Measurements from ENCODE around the gene SCRN1. TPM values are rescaled to one million over a fixed set of nuclear protein-coding genes. Genes with fewer than 3 reads are reported as not detected.

Gene SCRN1
- total and polyA plus RNA-seq, 5 donors, result 10.1 to 30.9 (median 29.0) TPM

GRCh38 chr7:29980151-29980550, 9.4 kb downstream of the SCRN1 start:
- intact Hi-C loops (cut with DNase I), result no loop called here
- Histone ChIP-seq H3K27ac (ENCODE audit: low read length) (no peak overlapping the region), H3K27me3 (ENCODE audit: control insufficient read depth, insufficient read depth) (no peaks in the 10 kb centered on the region), H3K4me1 (ENCODE audit: control insufficient read depth, insufficient read depth, low read length) (no peaks in the 10 kb centered on the region), H3K9me3 (ENCODE audit: control insufficient read depth, low read length) (no peaks in the 10 kb centered on the region), H3K4me3 (ENCODE audit: low read length) (no peak overlapping the region)
- ATAC-seq, result no peak
- no peak for DNase-seq

DNA sequence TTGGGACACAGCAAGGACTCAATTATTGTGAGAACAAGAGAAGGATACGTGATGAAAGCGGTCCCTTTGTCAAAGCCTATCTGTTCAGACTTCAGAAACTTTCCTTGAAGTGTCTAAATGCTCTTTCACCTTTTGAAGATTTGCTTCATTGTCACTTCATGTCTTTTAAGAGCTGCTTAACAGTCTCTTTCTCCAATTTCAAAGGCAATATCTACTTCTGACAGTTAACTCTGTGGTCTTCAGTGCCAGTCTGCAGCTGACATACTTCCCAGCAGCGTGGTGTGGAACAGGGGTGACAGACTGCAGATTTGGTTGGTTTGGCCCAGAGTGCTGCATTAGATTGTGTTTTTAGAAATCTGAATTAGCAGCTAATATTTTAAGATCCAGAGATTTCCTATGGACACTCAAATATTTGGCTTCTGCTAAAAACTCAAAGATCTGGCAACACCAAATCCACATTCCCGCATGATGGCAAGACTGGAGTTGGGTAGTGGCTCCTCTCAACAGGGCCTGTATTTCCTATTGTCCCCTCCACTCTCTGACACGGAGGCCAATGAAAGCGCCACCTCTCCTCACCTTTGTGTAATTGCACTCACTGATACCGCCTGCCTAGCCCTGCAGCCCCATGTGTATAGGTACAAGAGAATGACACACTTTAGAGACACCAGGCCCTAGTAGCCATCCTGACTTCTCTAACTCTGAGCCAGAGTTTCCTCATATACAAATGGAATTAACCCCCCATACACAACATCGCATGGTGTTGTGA, 11.5 kb downstream of the SCRN1 start:
- no peaks in the 10 kb centered on the region for H3K4me1 ChIP-seq (ENCODE audit: control insufficient read depth, insufficient read depth, low read length)
- WGBS, result 89% methylated on average over 8 of the region's 8 CpGs
- H3K4me3 ChIP-seq (ENCODE audit: low read length), result no peak overlapping the region
- no peak for DNase-seq
- H3K27ac ChIP-seq (ENCODE audit: low read length), result no peak overlapping the region
- ATAC-seq, result no peak
- intact Hi-C loops (cut with DNase I), result no loop called here
- H3K9me3 ChIP-seq (ENCODE audit: control insufficient read depth, low read length), result no peaks in the 10 kb centered on the region
- H3K27me3 ChIP-seq (ENCODE audit: control insufficient read depth, insufficient read depth), result no peaks in the 10 kb centered on the region

DNA sequence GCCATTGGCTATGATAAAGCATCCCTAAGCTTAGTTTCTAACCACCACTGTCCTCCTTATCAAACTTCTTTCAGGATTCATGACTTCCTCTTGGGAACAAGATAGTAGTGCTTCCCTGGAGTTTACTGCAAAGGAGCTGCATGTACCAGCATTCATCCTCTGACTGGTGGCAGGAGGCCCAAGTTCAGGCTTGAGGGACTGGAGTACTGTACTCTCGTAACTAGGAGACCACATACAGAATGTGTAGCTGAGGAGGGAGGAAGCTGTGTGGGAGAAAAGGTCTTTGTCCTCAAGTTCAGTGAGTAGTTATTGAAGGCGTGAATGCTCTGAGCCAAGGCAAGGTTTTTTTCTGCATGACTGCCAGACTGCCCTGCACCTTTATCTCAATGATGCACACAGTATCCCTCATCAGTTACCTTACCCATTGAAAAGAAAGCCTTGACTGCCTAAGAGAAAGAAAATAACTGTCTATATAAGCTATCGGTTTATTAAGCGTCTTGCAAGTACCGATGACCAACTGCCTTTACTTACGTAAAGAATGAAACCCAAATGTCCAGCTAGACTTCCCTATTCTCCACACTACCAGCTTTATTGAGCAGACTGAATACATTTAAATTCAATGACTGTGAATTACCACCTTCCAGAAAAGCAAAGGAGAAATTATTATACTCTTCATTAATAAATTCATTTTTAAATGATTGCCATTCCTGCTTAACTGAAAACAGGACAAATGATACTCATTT, 12.8 kb downstream of the SCRN1 start:
- WGBS, result 66% methylated on average over 6 of the region's 6 CpGs
- Histone ChIP-seq H3K27ac (ENCODE audit: low read length) (peak overlapping the region; percentile 51), H3K4me1 (ENCODE audit: control insufficient read depth, insufficient read depth, low read length) (no peaks in the 10 kb centered on the region), H3K4me3 (ENCODE audit: low read length) (no peak overlapping the region), H3K27me3 (ENCODE audit: control insufficient read depth, insufficient read depth) (no peaks in the 10 kb centered on the region), H3K9me3 (ENCODE audit: control insufficient read depth, low read length) (no peaks in the 10 kb centered on the region)
- peak in 1 of 2 donors; percentile 86 for ATAC-seq
- DNase-seq, result peak in 2 of 3 donors; percentile 22 to 77
- intact Hi-C loops (cut with DNase I), result no loop called here

- DNase-seq (no peak), ATAC-seq (peak in 1 of 2 donors; percentile 62)
- intact Hi-C loops (cut with DNase I), result no loop called here
- no peaks in the 10 kb centered on the region for H3K27me3 ChIP-seq (ENCODE audit: control insufficient read depth, insufficient read depth)
- 66% methylated on average over 4 of the region's 4 CpGs for WGBS
- peak overlapping the region; percentile 51 for H3K27ac ChIP-seq (ENCODE audit: low read length)
- no peaks in the 10 kb centered on the region for H3K4me1 ChIP-seq (ENCODE audit: control insufficient read depth, insufficient read depth, low read length)
- no peaks in the 10 kb centered on the region for H3K9me3 ChIP-seq (ENCODE audit: control insufficient read depth, low read length)
- peak overlapping the region; percentile 5 for H3K4me3 ChIP-seq (ENCODE audit: low read length)
Measured at GRCh38 chr7:29976266-29976665, 13.3 kb downstream of the SCRN1 start.

DNA sequence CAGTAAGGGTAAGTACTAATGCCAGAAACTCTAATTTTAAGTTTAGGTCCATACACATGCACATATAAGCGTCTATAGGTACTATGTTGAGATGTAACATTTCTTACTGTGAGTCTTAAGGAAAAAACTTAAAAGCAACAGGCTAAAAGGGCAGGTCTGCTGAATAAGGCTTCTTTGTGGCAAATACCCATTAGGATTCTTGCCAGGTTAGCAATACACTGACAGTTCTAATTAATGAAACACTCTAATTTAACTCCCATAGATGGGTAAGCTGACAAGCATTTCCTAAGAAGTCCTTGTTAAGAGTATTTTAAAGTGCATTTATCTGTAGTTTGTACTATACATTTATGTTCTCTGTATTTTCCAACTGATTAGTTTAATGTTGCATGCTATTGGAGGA, 14.0 kb downstream of the SCRN1 start:
- H3K9me3 ChIP-seq (ENCODE audit: control insufficient read depth, low read length), result no peaks in the 10 kb centered on the region
- 94% methylated on average over 1 of the region's 1 CpG for WGBS
- no peak for DNase-seq
- ATAC-seq, result no peak
- H3K27ac ChIP-seq (ENCODE audit: low read length), result no peak overlapping the region
- no peak overlapping the region for H3K4me3 ChIP-seq (ENCODE audit: low read length)
- no peaks in the 10 kb centered on the region for H3K4me1 ChIP-seq (ENCODE audit: control insufficient read depth, insufficient read depth, low read length)
- no peaks in the 10 kb centered on the region for H3K27me3 ChIP-seq (ENCODE audit: control insufficient read depth, insufficient read depth)
- intact Hi-C loops (cut with DNase I), result no loop called here

GRCh38 chr7:29974286-29974685, 15.3 kb downstream of the SCRN1 start:
- WGBS, result 80% methylated on average over 3 of the region's 3 CpGs
- no peak for DNase-seq
- no peak for ATAC-seq
- no peak overlapping the region for H3K4me3 ChIP-seq (ENCODE audit: low read length)
- H3K9me3 ChIP-seq (ENCODE audit: control insufficient read depth, low read length), result no peaks in the 10 kb centered on the region
- intact Hi-C loops (cut with DNase I), result no loop called here
- H3K4me1 ChIP-seq (ENCODE audit: control insufficient read depth, insufficient read depth, low read length), result no peaks in the 10 kb centered on the region
- H3K27ac ChIP-seq (ENCODE audit: low read length), result no peak overlapping the region
- H3K27me3 ChIP-seq (ENCODE audit: control insufficient read depth, insufficient read depth), result no peaks in the 10 kb centered on the region

DNA sequence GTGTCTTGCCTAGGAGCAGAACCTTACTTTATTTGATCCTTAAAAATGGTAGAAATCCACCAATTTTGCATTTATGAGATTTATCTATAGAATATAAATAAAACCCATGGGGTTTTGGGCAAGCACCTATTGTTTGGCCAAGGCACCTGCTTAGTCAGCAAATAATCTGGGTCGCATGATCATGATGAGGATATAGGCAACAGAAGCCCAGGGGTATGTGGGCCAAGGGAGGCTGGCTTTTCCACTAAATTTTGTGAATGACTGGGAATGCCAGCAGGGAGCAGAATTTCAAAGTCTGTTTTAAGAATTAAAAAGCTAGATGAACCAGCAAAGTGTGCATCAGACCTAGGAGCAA, 17.3 kb downstream of the SCRN1 start:
- Histone ChIP-seq H3K4me1 (ENCODE audit: control insufficient read depth, insufficient read depth, low read length) (no peaks in the 10 kb centered on the region), H3K4me3 (ENCODE audit: low read length) (no peak overlapping the region), H3K27me3 (ENCODE audit: control insufficient read depth, insufficient read depth) (no peaks in the 10 kb centered on the region), H3K27ac (ENCODE audit: low read length) (no peak overlapping the region), H3K9me3 (ENCODE audit: control insufficient read depth, low read length) (no peaks in the 10 kb centered on the region)
- intact Hi-C loops (cut with DNase I), result no loop called here
- DNase-seq, result no peak
- 82% methylated on average over 1 of the region's 1 CpG for WGBS
- ATAC-seq, result no peak

GRCh38 chr7:29971566-29972314, 17.9 kb downstream of the SCRN1 start:
- intact Hi-C loops (cut with DNase I), result no loop called here
- H3K27me3 ChIP-seq (ENCODE audit: control insufficient read depth, insufficient read depth), result no peaks in the 10 kb centered on the region
- H3K9me3 ChIP-seq (ENCODE audit: control insufficient read depth, low read length), result no peaks in the 10 kb centered on the region
- no peak overlapping the region for H3K4me3 ChIP-seq (ENCODE audit: low read length)
- ATAC-seq, result no peak
- H3K27ac ChIP-seq (ENCODE audit: low read length), result no peak overlapping the region
- no peak for DNase-seq
- 62% methylated on average over 5 of the region's 5 CpGs for WGBS
- H3K4me1 ChIP-seq (ENCODE audit: control insufficient read depth, insufficient read depth, low read length), result no peaks in the 10 kb centered on the region

GRCh38 chr7:29970158-29970557, 19.4 kb downstream of the SCRN1 start:
- Histone ChIP-seq H3K27me3 (ENCODE audit: control insufficient read depth, insufficient read depth) (no peaks in the 10 kb centered on the region), H3K4me1 (ENCODE audit: control insufficient read depth, insufficient read depth, low read length) (no peaks in the 10 kb centered on the region), H3K9me3 (ENCODE audit: control insufficient read depth, low read length) (no peaks in the 10 kb centered on the region), H3K27ac (ENCODE audit: low read length) (no peak overlapping the region), H3K4me3 (ENCODE audit: low read length) (no peak overlapping the region)
- WGBS, result 39% methylated on average over 1 of the region's 1 CpG
- intact Hi-C loops (cut with DNase I), result no loop called here
- ATAC-seq (peak in 1 of 2 donors; percentile 52), DNase-seq (no peak)

DNA sequence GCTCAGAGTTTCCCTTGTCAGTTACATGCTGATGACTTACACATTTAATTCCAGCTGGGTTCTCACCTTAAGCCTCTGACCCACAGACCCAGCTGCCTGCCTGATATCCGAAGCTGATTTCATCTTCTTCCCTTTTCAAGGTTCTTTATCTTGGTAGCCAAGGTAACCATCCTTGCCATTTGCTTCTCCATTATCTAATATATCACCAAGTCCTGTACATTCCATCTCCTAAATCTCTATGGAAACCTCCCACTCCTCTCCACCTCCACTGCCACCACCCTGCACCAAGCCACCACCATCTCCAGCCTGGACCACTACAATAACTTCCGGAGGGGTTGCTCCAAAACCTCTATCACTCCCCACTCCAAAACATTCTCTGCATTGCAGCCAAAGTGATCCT, 19.9 kb downstream of the SCRN1 start:
- no peaks in the 10 kb centered on the region for H3K4me1 ChIP-seq (ENCODE audit: control insufficient read depth, insufficient read depth, low read length)
- intact Hi-C loops (cut with DNase I), result no loop called here
- ATAC-seq (no peak), DNase-seq (no peak)
- H3K27me3 ChIP-seq (ENCODE audit: control insufficient read depth, insufficient read depth), result no peaks in the 10 kb centered on the region
- 78% methylated on average over 2 of the region's 2 CpGs for WGBS
- no peak overlapping the region for H3K27ac ChIP-seq (ENCODE audit: low read length)
- no peaks in the 10 kb centered on the region for H3K9me3 ChIP-seq (ENCODE audit: control insufficient read depth, low read length)
- H3K4me3 ChIP-seq (ENCODE audit: low read length), result no peak overlapping the region

All from right cardiac atrium (tissue), 5 donors.